HG03103 (cell line): ENCODE measurements around the gene B3GLCT.

Experiments
- ATAC-seq: cut with Tn5 transposase; IDR thresholded peaks from one replicate; pipeline ENCODE4 v1.9.1; 2021; ENCODE audit warnings: low read depth; ENCODE audit not compliant: unreplicated experiment

Gene B3GLCT

GRCh38 chr13:31221057-31221456, 21.3 kb downstream of the B3GLCT start:
- no peak for ATAC-seq

DNA sequence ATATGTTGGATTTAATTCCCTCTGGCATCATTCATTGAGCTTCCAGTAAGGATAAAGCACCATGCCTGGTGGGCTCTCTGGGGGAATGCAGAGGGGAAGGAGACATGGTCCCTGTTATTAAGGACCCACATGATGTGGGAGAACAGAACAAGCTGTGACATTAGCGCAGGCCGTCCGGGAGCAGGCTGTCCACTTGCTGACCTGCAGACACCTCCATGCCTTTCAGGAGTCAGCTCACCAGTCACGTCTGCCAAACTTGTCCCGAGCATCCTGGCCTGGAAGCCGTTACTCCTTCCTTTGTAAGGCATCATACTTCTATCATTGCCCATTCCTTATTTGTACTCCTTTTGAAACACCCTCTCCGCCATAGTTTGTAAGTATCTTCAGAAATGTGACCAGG, 23.4 kb downstream of the B3GLCT start:
- no peak for ATAC-seq

DNA sequence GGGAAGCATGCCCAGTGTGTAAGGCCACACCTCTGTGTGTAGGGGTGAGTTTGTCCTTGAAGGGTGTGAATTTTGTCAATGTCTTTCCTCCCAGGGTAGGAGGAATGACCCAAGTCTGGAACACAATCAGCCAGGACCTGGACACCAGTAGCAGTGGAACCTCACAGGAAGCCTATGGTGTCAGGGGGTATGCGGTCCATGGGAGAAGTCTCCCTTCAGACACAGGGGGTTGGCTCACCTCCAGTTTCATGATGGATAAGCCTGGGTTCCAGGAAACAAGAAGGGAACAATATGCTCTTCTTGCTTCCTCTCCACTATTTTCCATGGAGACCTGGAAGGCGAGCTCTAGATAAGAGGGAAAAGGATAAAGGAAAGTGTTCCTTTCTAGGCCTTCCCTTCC, 23.9 kb downstream of the B3GLCT start:
- ATAC-seq, result no peak

DNA sequence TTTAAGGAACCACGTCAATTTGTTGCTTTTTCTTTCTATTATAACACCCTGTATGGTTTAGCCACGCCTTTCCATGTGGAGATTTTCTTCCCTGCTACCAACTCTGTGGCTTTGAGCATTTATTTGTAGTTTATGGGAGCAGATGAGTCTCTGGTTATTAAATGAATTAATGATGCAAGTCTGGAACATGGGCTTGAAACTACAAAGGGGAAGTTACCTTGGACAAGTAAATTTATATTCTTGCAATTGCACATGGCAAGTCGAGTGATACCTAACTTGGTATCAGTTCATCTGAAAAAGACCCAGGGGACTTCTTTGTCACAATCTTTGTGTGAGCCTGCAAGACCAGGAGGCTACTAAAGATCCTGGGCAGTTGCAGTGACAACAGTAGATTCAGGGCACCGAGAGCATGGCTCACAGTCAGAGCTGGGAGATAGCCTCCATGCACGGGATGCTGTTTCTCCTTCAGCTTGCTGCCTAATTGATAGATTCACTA, 24.4 kb downstream of the B3GLCT start:
- no peak for ATAC-seq

DNA sequence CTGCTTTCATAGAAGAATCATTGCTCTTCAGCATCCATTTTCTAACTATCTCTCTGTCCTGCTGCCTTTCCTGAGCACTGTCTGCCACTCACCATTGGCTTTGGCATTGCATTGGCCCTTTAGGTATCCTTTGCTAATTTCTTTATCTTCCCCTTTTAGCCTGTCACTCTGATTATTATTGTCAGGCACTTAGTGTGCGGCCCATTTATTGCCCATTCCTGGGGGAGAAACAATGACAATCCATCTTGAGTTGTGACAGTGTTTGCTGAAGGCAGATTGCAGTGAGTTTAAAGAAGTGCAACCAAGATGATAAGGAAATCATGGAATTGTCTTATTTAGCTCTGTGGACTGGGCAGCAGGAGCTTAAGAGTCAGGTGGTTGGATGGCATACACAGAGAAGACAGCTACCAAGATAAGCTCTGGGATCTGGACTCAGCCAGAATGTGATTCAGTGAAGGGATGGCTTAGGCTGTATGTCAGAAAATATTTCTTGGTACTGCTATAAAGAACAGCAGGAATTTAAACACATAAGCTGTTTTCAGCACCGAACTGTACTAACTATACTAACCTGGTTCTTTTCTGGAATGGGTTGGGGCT, 25.3 kb downstream of the B3GLCT start:
- ATAC-seq, result no peak

- ATAC-seq, result no peak
Measured at GRCh38 chr13:31225998-31226675, 26.4 kb downstream of the B3GLCT start.

DNA sequence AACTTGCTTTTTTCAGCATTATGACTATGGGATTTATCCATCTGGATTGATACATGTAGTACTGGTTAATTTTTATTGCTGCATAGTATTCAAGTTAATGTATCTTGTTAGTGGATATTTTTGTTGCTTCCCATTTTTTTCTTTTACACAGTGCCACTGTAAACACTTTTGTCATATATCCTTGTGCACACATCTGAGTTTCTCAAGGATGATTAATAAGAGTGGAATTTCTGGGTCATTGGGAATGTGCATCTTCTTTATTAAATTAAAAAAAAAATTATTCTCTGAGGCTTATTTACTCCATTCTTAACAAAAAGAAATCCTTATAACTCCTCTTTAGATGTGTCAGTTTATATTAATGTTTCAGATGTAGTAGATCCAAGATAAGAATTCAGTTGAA, 27.3 kb downstream of the B3GLCT start:
- no peak for ATAC-seq

DNA sequence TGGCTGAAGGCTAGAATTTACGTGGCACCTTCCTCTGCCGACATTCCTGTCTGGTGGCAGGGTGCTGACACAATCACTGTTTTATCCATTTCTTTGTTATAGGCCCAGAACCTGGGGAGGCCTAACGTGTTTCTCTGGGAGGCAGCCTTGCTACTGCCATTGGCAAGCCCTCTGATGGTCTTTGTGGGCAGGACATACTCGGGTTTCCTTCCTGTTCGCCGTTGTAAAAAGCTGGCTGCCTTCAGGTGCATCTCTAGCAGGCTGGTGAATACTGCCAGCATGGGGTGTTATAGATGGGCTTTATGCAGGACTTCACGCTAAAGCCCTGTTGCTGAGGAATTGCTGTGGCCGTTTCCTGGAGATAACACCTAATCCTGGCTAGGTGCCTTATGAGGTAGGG, 28.1 kb downstream of the B3GLCT start:
- no peak for ATAC-seq

- no peak for ATAC-seq
Measured at GRCh38 chr13:31234729-31235128, 35.0 kb downstream of the B3GLCT start.

DNA sequence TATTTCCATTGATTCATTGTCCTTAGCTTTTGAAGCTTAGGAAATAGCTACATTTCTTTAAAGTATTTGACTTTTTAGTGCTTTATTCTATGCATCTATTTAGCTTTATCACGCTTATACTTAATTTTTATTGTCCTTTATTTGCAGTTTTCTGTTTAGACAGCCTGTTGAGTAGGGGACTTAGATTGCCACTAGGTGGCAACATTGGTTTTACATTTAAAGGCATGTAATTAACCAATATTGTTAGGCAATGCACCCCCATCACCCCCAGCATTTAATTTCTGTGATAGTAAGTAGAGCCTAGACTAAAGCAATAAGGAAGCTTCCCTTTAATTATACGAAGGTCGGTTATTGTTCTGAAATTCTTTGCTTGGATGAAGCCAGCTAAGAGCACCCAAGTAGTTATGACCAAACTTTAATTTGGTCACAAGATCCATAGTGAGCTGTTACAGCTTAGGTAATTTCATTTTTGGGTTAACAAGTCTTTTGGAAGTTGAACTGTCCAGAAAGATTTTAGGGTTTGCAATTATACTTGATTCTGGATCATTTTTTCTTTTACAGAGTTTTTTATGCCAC, 36.5 kb downstream of the B3GLCT start:
- ATAC-seq, result no peak

GRCh38 chr13:31240921-31241320, 41.1 kb downstream of the B3GLCT start:
- no peak for ATAC-seq

DNA sequence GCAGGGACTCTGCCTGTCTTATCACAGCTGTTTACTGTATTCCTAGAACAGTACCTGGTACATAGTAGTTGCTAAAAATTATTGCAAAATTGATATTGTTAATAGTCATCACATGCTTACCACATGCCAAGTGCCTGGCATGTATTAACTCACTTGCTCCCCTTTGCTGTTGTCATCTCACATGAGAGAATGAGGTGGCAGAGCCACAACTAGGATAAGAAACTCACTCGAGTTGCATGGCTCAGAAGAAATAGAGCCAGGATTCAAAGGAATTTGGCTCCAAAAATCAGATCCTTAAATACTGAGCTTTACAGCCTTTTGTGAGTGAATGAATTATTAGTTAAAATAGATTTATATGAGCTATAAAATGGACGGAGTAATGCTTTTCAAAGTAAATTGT, 42.6 kb downstream of the B3GLCT start:
- no peak for ATAC-seq

DNA sequence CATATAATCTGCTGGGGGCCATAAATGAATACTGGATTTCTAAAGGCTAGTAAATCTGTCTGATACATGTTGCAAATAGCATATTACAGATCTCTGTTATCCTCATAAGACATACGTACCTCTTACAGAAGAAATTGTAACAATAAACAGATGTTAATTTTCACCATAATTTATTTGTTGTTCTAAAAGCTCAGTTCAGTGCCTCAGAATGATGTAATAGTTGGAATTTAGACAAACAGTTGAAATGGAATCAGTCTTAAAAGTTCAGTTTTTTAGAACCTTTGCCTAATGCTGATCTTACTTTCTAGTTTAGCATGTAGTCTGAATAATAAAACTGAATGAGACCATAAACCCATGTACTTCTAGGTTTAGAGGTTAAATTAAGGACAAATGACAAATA, 43.1 kb downstream of the B3GLCT start:
- ATAC-seq, result no peak

DNA sequence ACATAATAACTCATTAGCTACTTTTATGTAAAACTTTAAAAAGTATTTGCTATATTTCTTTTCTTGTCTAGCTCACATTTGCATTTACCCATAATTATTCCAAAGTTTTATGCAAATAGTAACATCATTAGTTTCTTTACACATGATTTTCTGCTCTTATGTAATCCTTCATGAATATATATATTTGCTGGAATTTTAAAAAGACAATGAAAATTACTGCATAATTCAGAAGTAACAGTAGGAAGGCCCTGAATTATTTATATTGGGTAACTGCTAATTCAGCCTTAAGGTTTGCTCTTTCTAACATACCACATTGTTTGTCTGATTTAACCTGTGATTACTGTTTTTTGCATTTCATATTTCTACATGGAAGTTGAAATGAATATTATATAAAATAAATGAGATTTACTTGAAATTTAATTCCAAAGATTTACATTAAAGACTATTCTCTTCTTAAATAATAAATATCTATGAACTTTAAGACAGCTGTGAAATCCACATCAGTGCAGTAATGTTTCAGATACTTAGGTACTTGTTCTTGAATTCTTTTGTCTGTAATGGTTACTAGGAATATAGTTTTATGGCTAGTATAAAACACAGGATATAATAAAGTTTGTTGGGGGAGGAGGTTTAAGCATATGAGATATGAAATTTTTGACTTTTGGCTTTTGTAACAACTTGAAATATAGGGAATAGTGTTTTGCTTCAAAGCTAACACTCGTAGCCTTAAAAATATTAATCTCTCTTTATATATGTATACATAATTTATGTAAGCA, 46.0 kb downstream of the B3GLCT start:
- no peak for ATAC-seq

DNA sequence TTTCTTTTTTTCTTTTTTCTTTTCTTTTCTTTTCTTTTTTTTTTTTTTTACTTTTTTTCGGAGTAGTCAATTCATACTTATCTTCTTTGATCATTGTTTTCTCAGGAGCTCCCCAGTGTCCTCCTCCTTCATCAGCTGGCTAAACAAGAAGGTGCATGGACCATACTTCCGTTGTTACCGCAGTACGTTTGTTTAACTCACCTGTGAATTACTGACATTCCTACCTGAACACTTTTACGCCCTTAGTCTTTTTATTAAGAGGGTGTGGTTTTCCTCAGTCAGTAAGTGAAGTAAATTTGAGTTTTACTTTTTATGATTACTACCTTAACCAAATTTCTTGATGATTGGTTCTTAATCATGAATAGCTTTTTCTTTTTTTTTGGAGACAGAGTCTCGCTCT, 47.1 kb downstream of the B3GLCT start:
- ATAC-seq, result no peak

DNA sequence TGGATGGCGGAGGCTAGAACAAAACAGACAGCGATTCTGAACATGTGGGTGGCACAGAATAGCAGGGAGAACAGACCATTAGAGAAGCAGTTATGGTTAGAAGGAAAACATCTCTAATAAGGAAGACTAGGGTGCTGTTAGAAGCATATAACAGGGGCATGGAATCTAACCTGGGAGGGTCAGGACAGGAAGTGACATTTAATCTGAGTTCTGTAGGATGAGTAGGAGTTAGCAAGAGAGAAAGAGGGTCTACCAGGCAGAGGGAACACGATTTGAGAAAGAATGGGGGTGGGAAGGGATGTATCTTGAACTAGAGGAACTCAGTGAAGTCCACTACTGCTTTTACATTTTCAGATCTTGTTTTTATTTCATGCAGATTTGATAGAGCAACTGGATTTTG, 48.6 kb downstream of the B3GLCT start:
- no peak for ATAC-seq

GRCh38 chr13:31248965-31249539, 49.3 kb downstream of the B3GLCT start:
- ATAC-seq, result no peak

DNA sequence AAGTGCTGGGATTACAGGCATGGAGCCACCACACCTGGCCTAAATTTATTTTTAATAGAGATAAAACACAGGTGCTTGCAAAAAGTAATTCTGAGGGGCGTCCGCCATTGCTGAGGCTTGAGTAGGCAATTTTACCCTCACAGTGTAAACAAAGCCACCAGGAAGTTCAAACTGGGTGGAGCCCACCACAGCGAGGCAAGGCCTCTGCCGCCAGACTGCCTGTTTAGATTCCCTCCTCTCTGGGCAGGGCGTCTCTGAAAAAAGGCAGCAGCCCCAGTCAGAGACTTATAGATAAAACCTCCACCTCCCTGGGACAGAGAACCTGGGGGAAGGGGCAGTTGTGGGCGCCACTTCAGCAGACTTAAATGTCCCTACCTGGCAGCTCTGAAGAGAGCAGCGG, 50.7 kb downstream of the B3GLCT start:
- no peak for ATAC-seq

DNA sequence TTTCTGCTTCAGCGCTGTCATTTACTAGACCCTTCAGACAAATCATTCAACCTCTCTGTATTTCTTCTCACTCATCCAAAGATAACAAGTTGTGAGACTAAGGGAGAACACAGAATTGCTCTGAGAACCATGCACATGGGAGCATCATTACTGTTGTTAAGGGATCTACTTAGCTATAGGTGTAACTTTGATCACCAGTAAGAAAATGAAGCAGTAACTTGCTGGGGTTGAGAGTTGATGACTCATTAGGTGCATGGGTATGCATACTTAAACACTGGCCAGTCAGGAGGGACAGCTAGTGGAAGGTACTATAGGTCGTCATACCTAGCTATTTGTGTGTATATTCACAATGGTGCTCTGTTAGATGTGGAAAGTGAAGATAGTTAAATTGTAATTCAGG, 61.5 kb downstream of the B3GLCT start:
- no peak for ATAC-seq

DNA sequence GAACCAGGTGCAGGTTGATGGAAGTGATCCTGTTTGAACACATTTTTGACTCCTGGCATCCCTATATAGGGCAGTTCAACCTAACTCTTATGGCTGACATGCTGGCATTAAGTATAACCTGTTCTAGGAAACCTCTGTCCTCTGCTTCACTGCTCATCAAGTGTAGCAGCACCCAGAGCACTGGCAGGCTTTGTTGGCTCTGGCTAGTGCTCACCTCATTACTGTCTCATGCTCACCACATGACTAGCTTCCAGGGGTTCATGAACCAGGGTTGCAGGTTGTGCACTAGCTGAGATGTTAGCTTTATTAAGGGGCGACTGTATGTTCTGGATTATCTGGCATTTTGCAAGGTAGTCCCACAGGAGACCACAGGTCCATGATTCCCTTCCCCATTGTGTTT, 63.6 kb downstream of the B3GLCT start:
- ATAC-seq, result no peak

DNA sequence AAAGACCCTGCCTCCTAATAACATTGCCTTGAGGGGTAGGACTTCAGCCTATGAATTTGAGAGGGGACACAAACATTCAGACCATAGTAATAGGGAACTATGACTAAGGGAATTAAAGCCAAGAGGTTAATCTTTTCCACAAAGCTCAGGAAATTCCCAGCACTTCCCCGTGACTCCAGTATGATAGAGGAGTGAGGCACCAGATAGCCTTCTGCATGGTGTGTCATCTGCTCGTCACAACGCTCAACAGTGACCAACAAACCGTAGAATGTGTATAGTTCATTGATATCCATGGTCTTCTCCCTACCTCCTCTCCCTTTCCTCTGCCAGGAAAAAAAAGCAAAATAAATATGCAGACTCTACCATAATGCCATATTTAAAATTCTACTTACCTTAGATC, 64.4 kb downstream of the B3GLCT start:
- no peak for ATAC-seq
